HG03520 (cell line): ENCODE data around the gene AFDN.

Experiments used
- ATAC-seq: cut with Tn5 transposase; IDR thresholded peaks from one replicate; pipeline ENCODE4 v1.9.1; 2021; ENCODE audit warnings: mild to moderate bottlenecking, moderate library complexity; ENCODE audit not compliant: unreplicated experiment

Gene AFDN

GRCh38 chr6:168016176-168016620, 189.5 kb downstream of the AFDN start:
- no peak for ATAC-seq

GRCh38 chr6:168016721-168017525, 190.2 kb downstream of the AFDN start:
- no peak for ATAC-seq

- no peak for ATAC-seq
These were observed 190.9 kb downstream of the AFDN start for GRCh38 chr6:168017629-168018028.

DNA sequence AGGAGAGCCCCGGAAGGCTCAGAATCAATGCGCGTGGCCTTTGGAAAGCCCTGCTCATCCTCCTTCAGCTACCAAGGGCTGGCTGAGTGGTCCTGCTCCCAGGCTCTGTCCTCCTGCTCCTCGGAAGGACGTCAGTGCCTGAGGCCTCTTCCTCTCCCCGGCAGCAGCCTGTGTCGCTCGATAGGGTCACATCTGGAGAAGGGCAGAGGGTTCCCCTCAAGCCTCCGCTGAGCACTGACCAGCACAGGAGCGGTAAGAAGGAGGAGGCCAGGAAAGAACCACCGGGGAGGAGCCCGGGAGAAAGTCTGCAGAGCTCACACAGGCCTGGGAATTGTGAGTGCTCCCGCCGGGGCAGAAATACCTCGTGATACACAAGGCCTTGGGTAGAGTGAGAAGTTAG, 192.0 kb downstream of the AFDN start:
- no peak for ATAC-seq

GRCh38 chr6:168020242-168020641, 193.5 kb downstream of the AFDN start:
- no peak for ATAC-seq

GRCh38 chr6:168021581-168021980, 194.9 kb downstream of the AFDN start:
- no peak for ATAC-seq
